Stimulated activated memory B cell treated with anti-CD40 and anti-IgM and Interleukin-4, amounts not matched to agents 10 μg/mL and 1 μg/mL and 100 μg/mL, for 72 hours (primary cell): ENCODE results near the gene ITSN1.

Experiments used
- ATAC-seq: fragments of 150-1000 bp; cut with Tn5 transposase; 2 replicates; pipeline ENCODE4 v1.10.0; 2021
- H3K27ac Mint-ChIP-seq: one replicate; pipeline ENCODE4 v1.8.0; 2022; ENCODE audit warnings: mild to moderate bottlenecking, mixed read lengths
- H3K27me3 Mint-ChIP-seq: one replicate; pipeline ENCODE4 v1.8.0; 2022; ENCODE audit warnings: mixed read lengths
- H3K36me3 Mint-ChIP-seq: one replicate; pipeline ENCODE4 v1.8.0; 2022; ENCODE audit warnings: mixed read lengths
- H3K4me1 Mint-ChIP-seq: one replicate; pipeline ENCODE4 v1.8.0; 2022; ENCODE audit warnings: mixed read lengths
- H3K4me3 Mint-ChIP-seq: one replicate; pipeline ENCODE4 v1.8.0; 2022; ENCODE audit warnings: mild to moderate bottlenecking, moderate library complexity, mixed read lengths
- H3K9me3 Mint-ChIP-seq: one replicate; pipeline ENCODE4 v1.8.0; 2022; ENCODE audit warnings: mixed read lengths

The ITSN1 gene

DNA sequence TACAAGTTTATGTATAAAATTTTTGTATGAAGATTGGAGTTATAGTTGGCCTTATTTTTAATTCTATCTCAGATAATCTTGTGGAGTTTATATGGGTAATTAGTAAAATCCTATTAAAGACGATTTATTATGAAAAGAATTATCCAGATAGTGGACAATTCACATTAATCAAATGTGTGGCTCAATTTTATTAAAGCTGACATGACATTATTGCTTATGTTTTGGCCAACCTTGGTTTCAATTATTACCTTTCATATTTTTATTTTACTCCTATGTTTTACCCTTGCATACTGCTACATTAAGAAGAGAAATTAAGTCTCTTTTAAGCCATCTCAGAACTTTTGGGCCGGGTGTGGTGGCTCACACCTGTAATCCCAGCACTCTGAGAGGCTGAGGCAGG is 110.0 kb downstream of the ITSN1 start:
- H3K36me3 Mint-ChIP-seq = no peaks in the 10 kb centered on the region
- H3K4me1 Mint-ChIP-seq = no peaks in the 10 kb centered on the region
- ATAC-seq = no peak
- H3K9me3 Mint-ChIP-seq = peaks cover 4% of the 10 kb centered on the region
- peaks cover 7% of the 10 kb centered on the region for H3K27me3 Mint-ChIP-seq
- no peak overlapping the region for H3K4me3 Mint-ChIP-seq
- no peak overlapping the region for H3K27ac Mint-ChIP-seq

DNA sequence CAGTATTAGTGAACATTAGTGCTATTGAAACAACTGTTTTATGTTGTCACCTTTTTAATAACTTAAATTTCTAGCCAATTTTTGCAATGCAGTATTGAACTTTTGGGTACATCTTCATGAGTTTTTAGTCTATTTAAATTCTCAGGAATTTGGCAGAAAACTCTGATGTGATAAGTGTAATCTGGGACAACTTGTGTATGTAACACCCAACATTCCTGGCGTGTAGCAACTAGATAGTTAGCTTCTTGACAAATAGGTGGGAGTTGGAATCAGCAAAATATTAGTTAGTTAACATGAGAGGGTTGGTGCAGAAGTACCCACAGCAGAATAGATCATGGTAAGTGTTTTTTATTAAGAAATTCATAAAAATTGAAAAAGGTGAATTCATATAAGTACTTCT is 111.6 kb downstream of the ITSN1 start:
- Mint-ChIP-seq H3K36me3 (no peaks in the 10 kb centered on the region), H3K4me1 (no peaks in the 10 kb centered on the region), H3K4me3 (no peak overlapping the region), H3K27me3 (peaks cover 7% of the 10 kb centered on the region), H3K27ac (no peak overlapping the region), H3K9me3 (no peaks in the 10 kb centered on the region)
- no peak for ATAC-seq

DNA sequence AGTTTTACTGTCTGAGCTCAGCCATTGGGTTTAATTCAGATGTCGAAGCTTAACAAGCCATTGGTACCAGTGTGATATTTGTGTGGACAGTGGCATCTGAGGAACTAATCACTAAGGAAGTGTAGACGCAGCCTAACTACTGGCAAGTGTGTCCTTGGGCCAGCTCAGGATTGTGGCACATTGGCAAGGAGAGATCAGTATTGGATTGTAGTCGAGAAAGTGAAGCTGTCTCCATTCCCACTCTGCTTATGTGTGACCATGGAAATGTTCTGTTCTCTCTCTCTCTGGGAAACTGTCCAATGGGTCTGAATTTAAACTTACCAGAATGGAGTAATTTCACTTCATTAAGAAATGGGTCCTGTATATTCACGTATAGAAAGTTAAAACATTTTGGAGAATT is 112.2 kb downstream of the ITSN1 start:
- Mint-ChIP-seq H3K9me3 (no peaks in the 10 kb centered on the region), H3K4me3 (no peak overlapping the region), H3K27me3 (peaks cover 7% of the 10 kb centered on the region), H3K4me1 (no peaks in the 10 kb centered on the region), H3K27ac (no peak overlapping the region), H3K36me3 (no peaks in the 10 kb centered on the region)
- no peak for ATAC-seq

DNA sequence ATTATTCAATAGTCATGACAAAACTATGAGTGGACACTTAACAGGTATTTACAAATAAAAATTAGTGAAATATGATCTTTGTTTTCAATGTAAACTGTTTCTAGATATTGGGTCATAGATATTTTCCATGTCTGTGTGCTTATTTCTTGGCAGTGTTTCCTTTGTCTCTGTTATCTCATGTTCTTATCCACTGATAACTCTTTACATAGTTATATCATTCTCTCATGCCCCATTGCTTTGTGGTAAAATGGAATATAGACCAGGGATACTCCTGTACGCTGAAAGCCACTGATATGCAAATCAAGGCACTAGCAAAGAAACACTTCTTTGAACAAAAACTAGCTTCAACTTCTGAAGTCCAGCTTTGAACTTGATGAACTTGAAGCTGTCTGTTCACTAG is 113.1 kb downstream of the ITSN1 start:
- no peak for ATAC-seq
- H3K27me3 Mint-ChIP-seq = peaks cover 7% of the 10 kb centered on the region
- no peak overlapping the region for H3K4me3 Mint-ChIP-seq
- H3K36me3 Mint-ChIP-seq = no peaks in the 10 kb centered on the region
- no peaks in the 10 kb centered on the region for H3K4me1 Mint-ChIP-seq
- H3K9me3 Mint-ChIP-seq = no peaks in the 10 kb centered on the region
- H3K27ac Mint-ChIP-seq = no peak overlapping the region

DNA sequence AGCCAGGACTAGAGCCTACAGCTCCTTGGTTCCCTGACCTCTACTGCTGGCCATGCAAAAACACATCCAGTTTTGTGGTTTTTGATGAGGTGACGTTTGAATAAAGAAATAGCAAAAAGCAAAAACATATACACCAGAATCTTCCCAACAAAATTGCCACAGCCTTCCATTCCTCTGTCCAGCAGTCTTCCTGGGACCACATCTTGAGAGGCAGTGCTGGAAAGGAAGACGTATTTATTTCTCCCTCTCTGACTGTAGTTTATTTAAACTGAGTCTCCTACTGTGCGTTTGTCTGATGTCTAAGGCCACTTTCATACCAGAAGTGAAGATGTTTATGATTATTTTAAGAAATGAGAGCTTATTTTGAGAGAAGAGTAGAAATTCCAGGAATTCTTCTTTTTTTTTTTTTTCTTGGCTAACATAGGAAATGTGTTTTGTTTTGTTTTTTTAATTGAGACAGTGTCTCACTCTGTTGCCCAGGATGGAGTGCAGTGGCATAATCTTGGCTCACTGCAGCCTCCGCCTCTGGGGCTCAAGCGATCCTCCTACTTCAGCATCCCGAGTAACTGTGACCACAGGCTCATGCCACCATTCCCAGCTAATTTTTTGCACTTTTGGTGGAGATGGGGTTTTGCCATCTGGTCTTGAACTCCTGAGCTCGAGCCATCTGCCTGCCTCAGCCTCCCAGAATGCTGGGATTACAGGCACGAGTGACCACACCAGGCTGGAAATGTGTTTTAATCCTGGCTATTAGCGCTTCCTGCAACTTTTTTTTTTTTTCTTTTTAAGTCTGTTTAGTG is 118.5 kb downstream of the ITSN1 start:
- Mint-ChIP-seq H3K4me3 (no peak overlapping the region), H3K9me3 (no peaks in the 10 kb centered on the region), H3K27ac (no peak overlapping the region), H3K27me3 (peaks cover 16% of the 10 kb centered on the region), H3K36me3 (no peaks in the 10 kb centered on the region), H3K4me1 (no peaks in the 10 kb centered on the region)
- ATAC-seq = no peak

DNA sequence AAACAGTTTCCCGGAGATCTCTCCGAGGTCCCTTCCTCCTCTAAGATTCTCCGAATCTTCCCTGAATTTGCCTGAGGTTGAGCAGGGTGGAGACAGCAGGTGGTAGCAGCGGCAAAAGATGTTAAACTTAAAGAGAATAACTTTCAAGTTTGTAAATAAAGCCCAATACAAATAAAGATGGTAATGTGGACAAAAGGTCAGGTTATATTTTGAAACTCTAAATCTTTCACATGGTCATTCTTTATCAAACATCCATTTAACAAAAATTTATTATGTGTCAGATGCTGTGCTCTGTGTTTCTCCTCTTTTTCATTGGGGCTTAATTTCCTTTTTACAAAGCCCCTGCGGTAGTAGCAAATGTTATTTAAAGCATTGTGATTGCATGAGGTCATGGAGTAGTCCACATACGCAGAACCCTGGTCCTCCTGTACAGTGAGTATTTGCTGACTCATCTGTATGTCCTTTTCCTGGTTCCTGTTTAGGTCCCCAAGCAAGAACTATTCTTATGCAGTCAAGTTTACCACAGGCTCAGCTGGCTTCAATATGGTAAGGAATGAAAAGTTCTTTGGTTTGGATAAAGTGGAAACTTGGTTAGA is 119.2 kb downstream of the ITSN1 start:
- Mint-ChIP-seq H3K27ac (no peak overlapping the region), H3K4me1 (no peaks in the 10 kb centered on the region), H3K4me3 (no peak overlapping the region), H3K27me3 (peaks cover 23% of the 10 kb centered on the region), H3K36me3 (peaks cover 5% of the 10 kb centered on the region), H3K9me3 (no peaks in the 10 kb centered on the region)
- ATAC-seq = no peak

DNA sequence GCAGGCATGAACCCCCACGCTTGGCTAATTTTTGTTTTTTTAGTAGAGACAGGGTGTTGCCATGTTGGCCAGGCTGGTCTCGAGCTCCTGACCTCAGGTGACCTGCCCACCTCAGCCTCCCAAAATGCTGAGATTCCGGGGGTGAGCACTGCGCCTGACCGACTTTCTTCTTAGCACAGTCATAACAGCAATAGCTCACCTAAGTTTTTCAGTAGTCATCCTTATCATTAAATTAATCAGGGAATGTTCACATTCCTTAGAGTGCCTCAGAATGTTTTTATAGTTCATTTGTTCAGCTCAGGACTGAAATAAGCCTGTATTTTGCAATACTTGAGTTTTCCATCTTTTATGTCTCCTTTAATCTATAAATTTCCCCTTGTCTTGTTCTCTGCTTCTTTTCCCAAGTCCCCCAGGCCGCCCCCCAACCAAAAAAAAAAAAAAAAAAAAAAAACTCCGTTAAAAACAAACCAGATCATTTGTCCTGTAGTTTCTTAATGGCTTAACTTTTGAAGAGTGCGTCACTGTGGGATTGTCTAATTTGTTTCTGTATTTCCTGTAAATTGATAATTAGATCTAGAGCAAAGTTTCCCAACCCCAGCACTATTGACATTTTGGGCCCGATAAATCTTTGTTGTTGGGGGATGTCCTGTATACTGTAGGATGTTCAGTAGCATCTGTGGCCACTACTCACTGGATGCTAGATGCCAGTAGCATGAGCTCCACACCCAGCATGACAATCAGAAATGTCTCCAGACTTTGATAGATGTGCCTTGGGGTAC is 120.7 kb downstream of the ITSN1 start:
- Mint-ChIP-seq H3K36me3 (peaks cover 6% of the 10 kb centered on the region), H3K27me3 (peaks cover 24% of the 10 kb centered on the region), H3K27ac (no peak overlapping the region), H3K4me3 (no peak overlapping the region), H3K9me3 (no peaks in the 10 kb centered on the region), H3K4me1 (no peaks in the 10 kb centered on the region)
- ATAC-seq = no peak

DNA sequence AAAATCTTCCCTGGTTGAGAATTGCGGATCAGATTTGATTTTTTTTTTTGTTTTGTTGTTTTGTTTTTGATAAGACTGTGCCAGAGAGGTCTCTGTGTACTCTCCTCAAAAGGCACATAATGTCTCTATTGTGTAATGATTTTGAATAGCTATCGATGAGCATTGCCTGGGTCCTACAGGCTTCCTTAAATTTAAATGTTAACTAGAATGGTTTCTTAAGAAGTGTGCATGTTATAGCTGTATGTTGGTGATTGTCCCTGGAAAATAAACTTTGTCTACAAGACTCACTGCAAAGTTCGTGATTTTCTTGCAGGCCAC is 121.2 kb downstream of the ITSN1 start:
- H3K4me3 Mint-ChIP-seq = no peak overlapping the region
- ATAC-seq = no peak

DNA sequence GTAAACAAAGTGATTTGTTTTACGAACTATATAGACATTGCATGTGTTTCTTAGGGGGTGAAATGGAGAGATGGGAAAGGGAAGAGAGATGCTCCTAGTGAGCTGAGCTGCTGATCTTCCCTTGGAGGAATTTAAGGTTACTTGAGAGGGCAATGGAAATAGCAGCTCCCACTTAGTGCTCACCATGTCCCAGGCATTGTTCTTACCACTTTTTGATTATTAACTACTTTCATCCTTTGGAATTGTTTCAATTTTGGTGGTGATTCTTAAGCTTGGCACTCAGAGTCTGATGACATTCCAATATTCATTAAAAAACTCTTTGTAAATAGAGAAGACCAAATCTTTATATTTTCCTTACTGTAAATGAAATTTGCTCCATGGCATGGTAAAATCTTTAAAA is 124.9 kb downstream of the ITSN1 start:
- Mint-ChIP-seq H3K36me3 (peaks cover 12% of the 10 kb centered on the region), H3K4me1 (no peaks in the 10 kb centered on the region), H3K4me3 (no peak overlapping the region), H3K27me3 (peaks cover 39% of the 10 kb centered on the region), H3K9me3 (peaks cover 3% of the 10 kb centered on the region), H3K27ac (no peak overlapping the region)
- no peak for ATAC-seq

More for the DNA sequence above, 121.2 kb downstream of the ITSN1 start:
- H3K9me3 Mint-ChIP-seq = no peaks in the 10 kb centered on the region
- H3K27ac Mint-ChIP-seq = no peak overlapping the region
- H3K27me3 Mint-ChIP-seq = peaks cover 24% of the 10 kb centered on the region
- no peaks in the 10 kb centered on the region for H3K4me1 Mint-ChIP-seq
- peaks cover 6% of the 10 kb centered on the region for H3K36me3 Mint-ChIP-seq

DNA sequence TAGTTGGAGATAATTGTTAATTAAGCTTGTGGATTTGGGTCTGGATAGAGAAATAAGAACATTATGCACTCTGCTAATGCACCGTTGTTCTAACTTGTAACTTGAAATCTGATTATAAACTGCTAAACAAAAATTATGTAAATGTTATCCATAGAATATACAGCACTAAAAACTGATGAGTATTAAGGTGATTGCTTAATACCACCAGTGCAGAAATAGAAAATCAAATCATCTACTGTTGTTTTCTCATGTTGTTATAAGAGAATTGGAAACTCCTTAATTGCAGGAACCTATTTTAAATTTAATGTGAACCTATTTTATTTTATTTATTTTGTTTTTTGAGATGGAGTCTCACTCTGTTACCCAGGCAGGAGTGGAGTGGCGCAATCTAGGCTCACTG is 125.7 kb downstream of the ITSN1 start:
- Mint-ChIP-seq H3K36me3 (peaks cover 14% of the 10 kb centered on the region), H3K27ac (no peak overlapping the region), H3K27me3 (peaks cover 35% of the 10 kb centered on the region), H3K9me3 (peaks cover 3% of the 10 kb centered on the region), H3K4me1 (no peaks in the 10 kb centered on the region), H3K4me3 (no peak overlapping the region)
- no peak for ATAC-seq

DNA sequence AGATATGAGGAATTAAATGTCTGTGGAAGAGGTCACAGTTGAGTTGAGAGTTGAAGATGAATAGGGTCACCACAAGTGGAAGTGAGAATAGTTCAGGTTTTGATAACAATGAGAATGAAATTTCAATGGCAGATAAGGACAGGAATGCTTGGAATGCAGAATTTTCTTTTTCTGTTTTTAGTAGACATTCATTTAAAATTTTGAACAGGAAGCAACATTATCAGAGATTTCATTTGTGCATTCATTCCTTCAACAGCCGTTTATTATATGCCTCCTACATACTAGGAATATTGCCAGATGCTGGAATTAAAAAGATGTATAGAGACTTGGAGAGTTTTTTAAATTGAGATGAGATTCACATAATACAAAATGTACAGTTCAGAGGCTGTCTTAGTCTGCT is 126.8 kb downstream of the ITSN1 start:
- H3K9me3 Mint-ChIP-seq = peaks cover 3% of the 10 kb centered on the region
- peaks cover 14% of the 10 kb centered on the region for H3K36me3 Mint-ChIP-seq
- H3K4me3 Mint-ChIP-seq = no peak overlapping the region
- no peak overlapping the region for H3K27ac Mint-ChIP-seq
- ATAC-seq = no peak
- peaks cover 26% of the 10 kb centered on the region for H3K27me3 Mint-ChIP-seq
- H3K4me1 Mint-ChIP-seq = no peaks in the 10 kb centered on the region

DNA sequence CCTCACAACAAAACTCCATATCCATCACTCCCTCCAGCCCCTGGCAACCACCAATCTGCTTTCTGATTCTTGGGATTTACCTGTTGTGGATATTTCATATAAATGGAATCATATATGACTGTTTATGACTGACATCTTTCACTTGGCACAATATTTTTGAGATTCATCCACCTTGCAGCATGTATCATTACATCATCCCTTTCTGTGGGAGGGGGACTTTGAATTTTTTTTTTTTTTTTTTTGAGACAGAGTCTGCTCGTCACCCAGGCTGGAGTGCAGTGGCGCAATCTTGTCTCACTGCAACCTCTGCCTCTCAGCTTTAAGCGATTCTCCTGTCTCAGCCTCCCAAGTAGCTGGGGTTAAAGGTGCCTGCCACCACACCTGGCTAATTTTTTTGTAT is 128.2 kb downstream of the ITSN1 start:
- Mint-ChIP-seq H3K4me3 (no peak overlapping the region), H3K36me3 (peaks cover 14% of the 10 kb centered on the region), H3K9me3 (peaks cover 3% of the 10 kb centered on the region), H3K27me3 (peaks cover 26% of the 10 kb centered on the region), H3K27ac (no peak overlapping the region), H3K4me1 (no peaks in the 10 kb centered on the region)
- ATAC-seq = no peak

DNA sequence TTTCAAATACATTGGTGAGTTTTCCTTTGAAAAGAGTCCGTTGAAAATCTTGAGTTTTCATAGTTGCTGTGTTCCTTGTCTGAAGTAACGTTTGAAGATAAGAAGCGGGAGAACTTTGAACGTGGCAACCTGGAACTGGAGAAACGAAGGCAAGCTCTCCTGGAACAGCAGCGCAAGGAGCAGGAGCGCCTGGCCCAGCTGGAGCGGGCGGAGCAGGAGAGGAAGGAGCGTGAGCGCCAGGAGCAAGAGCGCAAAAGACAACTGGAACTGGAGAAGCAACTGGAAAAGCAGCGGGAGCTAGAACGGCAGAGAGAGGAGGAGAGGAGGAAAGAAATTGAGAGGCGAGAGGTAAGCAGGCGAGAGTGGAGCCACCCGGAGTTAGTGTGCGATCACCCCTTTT is 129.7 kb downstream of the ITSN1 start:
- H3K36me3 Mint-ChIP-seq = peaks cover 8% of the 10 kb centered on the region

DNA sequence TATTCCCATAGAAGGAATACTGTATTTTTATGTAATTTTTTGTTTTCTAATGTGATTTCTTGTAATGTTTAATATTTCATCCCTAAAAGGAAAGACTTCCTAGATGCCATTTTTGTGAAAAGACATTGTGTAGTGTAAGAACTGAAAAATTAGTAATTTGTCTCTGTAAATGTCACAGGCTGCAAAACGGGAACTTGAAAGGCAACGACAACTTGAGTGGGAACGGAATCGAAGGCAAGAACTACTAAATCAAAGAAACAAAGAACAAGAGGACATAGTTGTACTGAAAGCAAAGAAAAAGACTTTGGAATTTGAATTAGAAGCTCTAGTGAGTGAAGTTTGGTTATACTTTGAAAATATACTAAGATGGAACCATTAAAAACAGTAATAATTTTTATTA is 132.2 kb downstream of the ITSN1 start:
- no peak for ATAC-seq
- no peaks in the 10 kb centered on the region for H3K4me1 Mint-ChIP-seq
- peaks cover 17% of the 10 kb centered on the region for H3K27me3 Mint-ChIP-seq
- H3K27ac Mint-ChIP-seq = no peak overlapping the region
- H3K9me3 Mint-ChIP-seq = peaks cover 8% of the 10 kb centered on the region
- H3K36me3 Mint-ChIP-seq = peaks cover 16% of the 10 kb centered on the region
- no peak overlapping the region for H3K4me3 Mint-ChIP-seq

More for the DNA sequence above, 129.7 kb downstream of the ITSN1 start:
- no peak overlapping the region for H3K27ac Mint-ChIP-seq
- no peak for ATAC-seq
- H3K4me3 Mint-ChIP-seq = no peak overlapping the region
- peaks cover 17% of the 10 kb centered on the region for H3K27me3 Mint-ChIP-seq
- peaks cover 3% of the 10 kb centered on the region for H3K9me3 Mint-ChIP-seq
- H3K4me1 Mint-ChIP-seq = no peaks in the 10 kb centered on the region

DNA sequence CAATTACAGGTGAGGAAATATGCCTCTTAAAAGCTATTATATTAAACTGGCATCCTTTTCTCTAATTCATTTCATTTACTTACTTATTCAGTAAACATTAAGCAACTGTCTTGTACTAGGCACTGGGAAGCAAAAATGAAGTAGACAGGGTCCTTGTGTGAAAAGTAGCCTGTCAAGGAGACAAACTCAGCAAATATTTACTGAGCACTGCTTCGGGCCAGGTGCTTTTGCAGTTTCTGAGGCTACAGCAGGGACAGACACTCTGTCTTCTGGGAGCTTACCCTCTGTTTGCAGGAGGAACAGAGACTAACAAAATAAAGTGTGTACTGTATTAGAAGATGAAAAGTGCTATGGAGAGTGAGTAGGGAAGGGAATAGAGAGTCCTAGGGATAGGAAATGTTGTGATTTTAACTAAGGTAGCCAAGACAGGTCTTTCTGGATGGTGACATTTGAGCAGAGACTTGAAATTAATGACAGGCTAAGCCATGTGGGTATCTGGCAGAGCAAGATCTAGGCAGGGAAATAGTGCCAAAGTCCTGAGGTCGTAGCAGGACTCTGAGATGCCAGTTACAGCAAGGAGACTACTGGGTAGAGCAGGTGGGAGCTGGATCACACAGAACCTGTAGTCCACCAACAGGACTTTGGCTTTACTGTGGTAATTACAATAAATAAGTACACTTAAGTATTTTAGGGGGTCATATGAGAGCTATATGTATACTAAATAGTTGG is 133.0 kb downstream of the ITSN1 start:
- Mint-ChIP-seq H3K36me3 (peaks cover 16% of the 10 kb centered on the region), H3K27me3 (peaks cover 17% of the 10 kb centered on the region), H3K4me1 (no peaks in the 10 kb centered on the region), H3K4me3 (no peak overlapping the region), H3K27ac (no peak overlapping the region), H3K9me3 (peaks cover 8% of the 10 kb centered on the region)
- ATAC-seq = no peak
